ENCODE data around the gene PCYT2. TPM values are rescaled to one million over a fixed set of nuclear protein-coding genes. Genes with fewer than 3 reads are reported as not detected.

PCYT2 gene
- total RNA-seq, 2 donors from 2014 or later = 51.4 to 69.2 TPM

DNA sequence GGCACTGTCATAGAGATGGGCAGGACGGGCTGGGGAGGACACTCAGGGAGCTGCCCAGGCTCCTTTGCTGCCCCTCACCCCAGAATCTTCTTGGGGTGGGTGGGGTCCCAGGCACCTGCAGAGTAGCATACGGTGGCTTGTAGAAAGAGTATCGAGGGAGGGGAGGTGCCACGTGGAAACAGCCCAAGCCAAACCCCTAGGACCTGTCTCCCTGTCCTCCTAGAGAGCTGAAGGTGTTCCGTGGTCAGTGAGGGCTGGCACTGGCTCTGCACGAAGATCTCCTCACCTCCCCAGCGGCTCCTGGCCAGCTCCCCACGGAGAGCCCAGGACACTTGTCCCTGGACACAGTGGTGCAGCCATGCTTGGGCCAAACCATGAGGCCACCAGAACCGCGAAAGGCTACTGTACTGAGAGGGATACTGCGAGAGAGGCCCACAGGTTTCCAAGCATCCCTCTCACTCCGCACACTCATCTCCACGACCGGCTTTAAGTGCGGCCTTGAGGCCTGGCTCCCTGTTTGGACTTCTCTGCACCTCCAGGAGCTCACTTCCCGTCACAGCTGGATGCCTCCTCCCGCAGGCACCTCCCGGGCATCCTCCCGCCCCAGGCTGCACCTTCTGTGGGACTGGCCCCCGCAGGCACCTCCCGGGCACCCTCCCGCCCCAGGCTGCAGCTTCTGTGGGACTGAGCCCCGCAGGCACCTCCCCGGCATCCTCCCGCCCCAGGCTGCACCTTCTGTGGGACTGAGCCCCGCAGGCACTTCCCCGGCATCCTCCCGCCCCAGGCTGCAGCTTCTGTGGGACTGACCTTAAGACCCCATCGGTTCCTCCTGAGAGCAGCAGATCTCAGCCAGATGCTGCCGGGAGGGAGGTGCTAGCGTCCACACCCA, 18.3 kb upstream of the PCYT2 start:
- Histone ChIP-seq H3K4me3 (no peak overlapping the region), H3K27ac (no peak overlapping the region), H3K9me3 (no peaks in the 10 kb centered on the region), H3K4me1 (replicated peaks) (peaks cover 15% of the 10 kb centered on the region), H3K36me3 (no peaks in the 10 kb centered on the region), H3K27me3 (replicated peaks; ENCODE audit: insufficient read depth) (no peaks in the 10 kb centered on the region)
- 90% methylated on average over 31 of the region's 31 CpGs for whole genome bisulfite sequencing
- intact Hi-C loops (cut with DNase I) = no loop called here
- DNase-seq (ENCODE audit: low spot score) = no peak
- TF ChIP-seq POLR2AphosphoS5 (IDR thresholded peaks at IDR 0.05) (no peak), CTCF (IDR thresholded peaks at IDR 0.05) (no peak), POLR2A (IDR thresholded peaks at IDR 0.05) (no peak)

DNA sequence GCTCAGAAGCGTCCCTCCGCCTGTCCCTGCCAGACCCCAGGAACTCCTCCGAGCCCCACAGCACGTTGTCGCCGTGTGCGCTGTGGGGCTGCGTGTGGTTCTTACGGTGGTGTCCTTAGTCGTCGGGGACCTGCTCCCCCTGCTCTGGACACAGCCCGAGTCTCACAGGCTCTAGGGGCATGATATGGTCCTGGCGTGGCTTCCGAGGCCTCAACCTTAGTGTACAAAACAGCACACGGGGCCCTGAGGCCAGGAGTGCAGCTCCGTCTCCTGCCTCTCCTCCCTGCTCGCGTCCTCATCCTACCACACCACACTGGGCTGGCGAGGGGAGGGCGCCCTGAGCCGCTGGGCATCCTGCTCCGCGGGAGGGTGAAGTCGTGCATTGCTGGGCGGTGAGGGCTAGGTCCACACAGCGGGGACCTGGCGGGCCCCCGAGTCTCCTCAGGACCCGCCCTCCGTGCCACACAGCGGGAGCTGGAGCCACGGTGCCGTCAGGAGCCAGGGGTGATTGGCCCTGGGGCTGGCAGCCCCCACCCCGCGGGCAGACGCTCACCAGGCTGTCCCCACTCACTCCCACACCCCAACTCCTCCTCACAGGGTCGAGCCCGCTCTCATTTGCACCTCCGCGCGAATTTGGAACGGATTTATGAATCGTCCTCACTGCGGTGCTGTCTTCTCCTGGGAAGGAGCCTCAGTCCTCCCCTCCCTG, 17.5 kb upstream of the PCYT2 start:
- intact Hi-C loops (cut with DNase I) = no loop called here

DNA sequence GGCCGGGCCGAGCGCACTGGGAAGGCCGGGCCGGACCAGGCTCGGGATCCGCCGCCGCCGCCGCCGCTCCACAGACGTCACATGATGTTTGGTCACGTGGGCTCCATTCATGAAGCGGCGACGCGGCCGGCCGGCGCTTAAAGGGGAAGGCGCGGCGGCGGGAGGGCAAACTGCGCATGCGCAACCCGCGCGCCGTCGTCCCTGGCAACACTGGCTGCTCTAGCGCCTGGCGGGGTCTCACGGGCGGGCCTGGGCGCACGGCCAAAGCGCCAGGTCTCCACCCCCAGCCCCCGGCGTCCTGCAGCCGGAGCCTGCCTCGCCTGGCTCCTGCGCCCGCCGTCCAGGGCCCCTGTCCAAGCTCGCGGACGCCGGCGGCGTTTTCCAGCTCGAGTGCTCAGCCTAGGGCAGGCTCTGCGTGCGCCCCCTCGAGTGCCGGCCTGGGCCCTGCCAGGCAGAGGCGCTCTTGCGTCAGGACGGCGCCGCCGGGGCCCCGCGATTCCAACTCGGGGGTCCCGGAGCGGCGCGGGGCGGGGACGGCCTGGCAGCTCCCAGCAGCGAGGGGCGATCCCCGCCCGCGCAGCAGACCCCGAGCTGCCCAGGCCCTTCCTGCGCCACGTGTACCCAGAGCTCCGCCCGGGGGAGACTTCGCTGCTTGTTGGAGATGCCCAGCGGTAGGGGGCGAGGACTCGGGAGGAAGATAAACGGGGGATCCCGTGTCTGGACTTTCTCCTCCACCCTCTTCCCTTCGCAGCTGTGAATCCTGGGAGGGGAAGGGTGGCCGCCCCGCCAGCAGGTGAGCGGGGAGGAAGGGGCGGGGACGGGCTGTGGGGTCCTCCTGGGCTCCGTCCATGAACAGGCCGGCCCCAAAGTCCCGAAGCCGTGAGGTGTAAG, 16.7 kb upstream of the PCYT2 start, which contains the start of gene MAFG:
Gene MAFG (minus strand): TSS at position 83 of the 891 bp plus-strand sequence. CDS start 4,550 bp downstream, outside the sequence.
- WGBS = under 1% methylated on average over 56 of the region's 98 CpGs
- peak; percentile 90 for DNase-seq (ENCODE audit: low spot score)
- peak within 1 kb of the TSS; percentile 83 to 85 for H3K27ac ChIP-seq
- H3K9me3 ChIP-seq = no peaks in the 10 kb centered on the region
- H3K4me3 ChIP-seq = peak within 1 kb of the TSS; percentile 89 to 98
- no peaks in the 10 kb centered on the region for H3K27me3 ChIP-seq (replicated peaks; ENCODE audit: insufficient read depth)
- TF ChIP-seq POLR2AphosphoS5 (IDR thresholded peaks at IDR 0.05) (peak; percentile 93), CTCF (IDR thresholded peaks at IDR 0.05) (peak in 2 of 4 experiments; percentile 26 to 54), POLR2A (IDR thresholded peaks at IDR 0.05) (peak; percentile 72)
- peaks cover 22% of the 10 kb centered on the region for H3K4me1 ChIP-seq (replicated peaks)
- intact Hi-C loops (cut with DNase I) = no loop called here
- H3K36me3 ChIP-seq = no peaks in the 10 kb centered on the region

More for the DNA sequence above, 17.5 kb upstream of the PCYT2 start:
- Histone ChIP-seq H3K4me3 (peak overlapping the region; percentile 89 to 98), H3K27ac (peak overlapping the region in 1 of 2 donors; percentile 45), H3K4me1 (replicated peaks) (peaks cover 17% of the 10 kb centered on the region), H3K9me3 (no peaks in the 10 kb centered on the region), H3K36me3 (no peaks in the 10 kb centered on the region), H3K27me3 (replicated peaks; ENCODE audit: insufficient read depth) (no peaks in the 10 kb centered on the region)
- WGBS = 25% methylated on average over 43 of the region's 44 CpGs
- TF ChIP-seq CTCF (IDR thresholded peaks at IDR 0.05) (no peak), POLR2AphosphoS5 (IDR thresholded peaks at IDR 0.05) (no peak)
- DNase-seq (ENCODE audit: low spot score) = no peak

DNA sequence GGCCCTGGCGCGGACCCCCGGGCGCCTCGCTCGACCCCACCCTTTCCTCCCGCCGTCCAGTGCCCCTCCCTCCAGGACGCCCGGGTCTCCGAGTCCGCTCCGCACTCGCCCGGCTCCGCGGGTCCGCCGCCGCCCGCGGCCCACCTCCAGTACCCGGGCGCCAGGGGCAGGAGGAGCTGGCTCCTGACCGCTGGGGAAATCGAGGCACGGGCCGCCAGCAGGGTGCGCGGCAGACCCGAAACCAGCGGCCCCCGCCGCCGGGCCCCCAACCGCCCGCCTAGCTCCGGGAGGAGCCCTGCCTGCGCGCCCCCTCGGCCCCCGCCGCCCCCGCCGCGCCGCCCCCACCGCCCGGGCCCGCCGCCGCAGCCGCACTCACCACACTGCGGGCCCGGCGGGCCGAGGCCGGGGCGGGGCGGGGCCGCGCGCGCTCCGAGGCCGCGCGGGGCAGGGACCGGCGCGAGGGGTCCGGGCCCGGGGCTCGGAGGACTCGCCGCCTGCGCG, 16.0 kb upstream of the PCYT2 start:
- Histone ChIP-seq H3K9me3 (no peaks in the 10 kb centered on the region), H3K27ac (peak overlapping the region; percentile 83 to 85), H3K27me3 (replicated peaks; ENCODE audit: insufficient read depth) (no peaks in the 10 kb centered on the region), H3K4me1 (replicated peaks) (peaks cover 22% of the 10 kb centered on the region), H3K36me3 (no peaks in the 10 kb centered on the region), H3K4me3 (peak overlapping the region; percentile 89 to 98)
- intact Hi-C loops (cut with DNase I) = no loop called here
- 1% methylated on average over 10 of the region's 78 CpGs for WGBS
- DNase-seq (ENCODE audit: low spot score) = no peak
- TF ChIP-seq POLR2A (IDR thresholded peaks at IDR 0.05) = no peak
- no peak for TF ChIP-seq POLR2AphosphoS5 (IDR thresholded peaks at IDR 0.05)

All from prostate gland (tissue), 2 donors.